NCI-H69 (cell line): ENCODE measurements around the gene SLC30A7.
"Not testable (repeated sequence)": the region's sequence is repeated elsewhere in the genome, so short reads cannot be mapped to it uniquely, and the experiment has no call there.

Experiments
- DNase-seq: peaks from one replicate; lab custom pipeline; 2025; lab: John Stamatoyannopoulos, UW

Gene SLC30A7

GRCh38 chr1:100895540-100896480, at the start of gene SLC30A7:
SLC30A7 (plus strand) TSS chr1:100896090; CDS start chr1:100896263, 173 bp downstream.
- peak; percentile 91 for DNase-seq

- DNase-seq = peak; percentile 65
These were observed 48.4 kb upstream of the SLC30A7 start for GRCh38 chr1:100847361-100848082.

GRCh38 chr1:100851726-100852125, 44.2 kb upstream of the SLC30A7 start:
- DNase-seq = no peak

GRCh38 chr1:100852976-100853375, 42.9 kb upstream of the SLC30A7 start:
- DNase-seq = no peak

GRCh38 chr1:100855116-100855515, 40.8 kb upstream of the SLC30A7 start:
- DNase-seq = not testable (repeated sequence)

- peak; percentile 22 for DNase-seq
These were observed 35.4 kb upstream of the SLC30A7 start for GRCh38 chr1:100860397-100860991.

- no peak for DNase-seq
These were observed 34.5 kb upstream of the SLC30A7 start for GRCh38 chr1:100861379-100861778.

- no peak for DNase-seq
These were observed 33.3 kb upstream of the SLC30A7 start for GRCh38 chr1:100862591-100862990.

GRCh38 chr1:100866041-100866900, 29.6 kb upstream of the SLC30A7 start:
- peak; percentile 52 for DNase-seq

- DNase-seq = no peak
These were observed 29.0 kb upstream of the SLC30A7 start for GRCh38 chr1:100866901-100867206.

- peak; percentile 35 for DNase-seq
These were observed 27.4 kb upstream of the SLC30A7 start for GRCh38 chr1:100868364-100868995.

- no peak for DNase-seq
These were observed 25.9 kb upstream of the SLC30A7 start for GRCh38 chr1:100869996-100870395.

GRCh38 chr1:100874433-100874832, 21.5 kb upstream of the SLC30A7 start:
- DNase-seq = no peak

- DNase-seq = peak; percentile 81
These were observed 20.7 kb upstream of the SLC30A7 start for GRCh38 chr1:100875228-100875627.

GRCh38 chr1:100876291-100876690, 19.6 kb upstream of the SLC30A7 start:
- DNase-seq = no peak

- DNase-seq = no peak
These were observed 16.5 kb upstream of the SLC30A7 start for GRCh38 chr1:100879422-100879821.

GRCh38 chr1:100881687-100882086, 14.2 kb upstream of the SLC30A7 start:
- DNase-seq = peak; percentile 5

GRCh38 chr1:100882698-100883097, 13.2 kb upstream of the SLC30A7 start:
- DNase-seq = no peak

GRCh38 chr1:100883963-100884362, 11.9 kb upstream of the SLC30A7 start:
- peak; percentile 80 for DNase-seq

- DNase-seq = not testable (repeated sequence)
These were observed 6.9 kb upstream of the SLC30A7 start for GRCh38 chr1:100889007-100889406.

GRCh38 chr1:100889869-100890482, 5.9 kb upstream of the SLC30A7 start:
- DNase-seq = not testable (repeated sequence)
